ENCODE results near the gene ARHGAP45. TPM values are rescaled to one million over a fixed set of nuclear protein-coding genes. Genes with fewer than 3 reads are reported as not detected.

ARHGAP45 gene, protein sequence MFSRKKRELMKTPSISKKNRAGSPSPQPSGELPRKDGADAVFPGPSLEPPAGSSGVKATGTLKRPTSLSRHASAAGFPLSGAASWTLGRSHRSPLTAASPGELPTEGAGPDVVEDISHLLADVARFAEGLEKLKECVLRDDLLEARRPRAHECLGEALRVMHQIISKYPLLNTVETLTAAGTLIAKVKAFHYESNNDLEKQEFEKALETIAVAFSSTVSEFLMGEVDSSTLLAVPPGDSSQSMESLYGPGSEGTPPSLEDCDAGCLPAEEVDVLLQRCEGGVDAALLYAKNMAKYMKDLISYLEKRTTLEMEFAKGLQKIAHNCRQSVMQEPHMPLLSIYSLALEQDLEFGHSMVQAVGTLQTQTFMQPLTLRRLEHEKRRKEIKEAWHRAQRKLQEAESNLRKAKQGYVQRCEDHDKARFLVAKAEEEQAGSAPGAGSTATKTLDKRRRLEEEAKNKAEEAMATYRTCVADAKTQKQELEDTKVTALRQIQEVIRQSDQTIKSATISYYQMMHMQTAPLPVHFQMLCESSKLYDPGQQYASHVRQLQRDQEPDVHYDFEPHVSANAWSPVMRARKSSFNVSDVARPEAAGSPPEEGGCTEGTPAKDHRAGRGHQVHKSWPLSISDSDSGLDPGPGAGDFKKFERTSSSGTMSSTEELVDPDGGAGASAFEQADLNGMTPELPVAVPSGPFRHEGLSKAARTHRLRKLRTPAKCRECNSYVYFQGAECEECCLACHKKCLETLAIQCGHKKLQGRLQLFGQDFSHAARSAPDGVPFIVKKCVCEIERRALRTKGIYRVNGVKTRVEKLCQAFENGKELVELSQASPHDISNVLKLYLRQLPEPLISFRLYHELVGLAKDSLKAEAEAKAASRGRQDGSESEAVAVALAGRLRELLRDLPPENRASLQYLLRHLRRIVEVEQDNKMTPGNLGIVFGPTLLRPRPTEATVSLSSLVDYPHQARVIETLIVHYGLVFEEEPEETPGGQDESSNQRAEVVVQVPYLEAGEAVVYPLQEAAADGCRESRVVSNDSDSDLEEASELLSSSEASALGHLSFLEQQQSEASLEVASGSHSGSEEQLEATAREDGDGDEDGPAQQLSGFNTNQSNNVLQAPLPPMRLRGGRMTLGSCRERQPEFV
- total RNA-seq: 1.2 and 8.4 TPM in 2 replicates

DNA sequence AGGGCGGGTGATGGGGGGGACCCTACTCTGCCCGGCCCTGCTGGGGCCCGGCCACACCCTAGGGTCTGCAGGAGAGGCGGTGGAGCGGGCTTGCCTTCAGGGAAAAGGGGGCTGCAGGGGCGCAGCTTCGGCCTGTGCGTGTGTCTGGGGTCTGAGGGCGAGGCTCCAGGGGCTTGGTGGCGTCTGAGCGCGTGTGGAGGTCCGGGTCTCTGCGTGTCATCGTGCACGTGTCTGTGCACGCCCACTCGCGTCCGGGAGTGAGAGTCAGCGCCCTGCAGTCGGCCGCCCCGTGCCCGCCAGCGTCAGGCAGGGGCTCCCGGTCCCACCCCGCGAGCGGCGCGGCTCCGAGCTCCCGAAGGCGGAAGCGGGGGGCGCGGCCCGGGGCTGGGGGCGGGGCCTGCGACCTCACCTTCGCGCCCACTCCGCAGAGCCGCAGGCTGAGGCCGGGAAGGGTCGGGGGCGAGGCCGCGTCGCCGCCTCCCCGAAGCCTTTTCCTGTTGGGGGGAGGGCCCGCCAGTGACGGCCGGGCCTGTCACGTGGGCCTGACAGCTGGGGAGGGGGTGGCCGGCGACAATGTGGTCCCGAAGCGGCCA, at the start of gene ARHGAP45:
ARHGAP45 (plus strand) TSS at position 420 of the 593 bp plus-strand sequence. CDS start 239 bp downstream, outside the sequence.

DNA sequence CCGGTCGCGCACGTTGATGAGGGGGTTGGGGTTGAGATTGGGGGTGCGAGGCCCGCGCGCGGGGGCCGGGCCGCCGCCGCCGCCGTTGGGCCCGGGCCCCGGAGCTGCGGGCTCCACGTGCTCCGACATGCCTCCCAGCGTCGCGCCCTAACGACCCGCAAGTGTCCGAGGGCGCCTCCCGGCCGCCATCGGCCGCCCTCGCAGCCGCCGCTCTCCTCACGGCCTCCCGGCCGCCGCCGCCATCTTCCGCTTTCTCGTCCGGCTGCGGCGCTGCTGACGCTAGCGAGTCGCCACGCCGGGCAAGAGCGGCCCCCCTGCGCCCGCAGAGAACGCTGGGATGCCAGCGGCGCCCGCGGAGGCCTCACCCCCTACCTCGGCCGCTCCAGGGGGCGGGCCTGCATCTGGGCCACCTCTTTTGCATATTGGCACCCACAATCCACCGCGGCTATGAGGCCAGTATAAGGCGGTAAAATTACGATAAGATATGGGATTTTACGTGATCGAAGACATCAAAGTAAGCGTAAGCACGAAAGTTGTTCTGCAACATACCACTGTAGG, 46.0 kb upstream of the ARHGAP45 start, which contains the start of gene TMEM259:
TMEM259 (minus strand) TSS at position 256 of the 558 bp plus-strand sequence; CDS start at position 129, 127 bp downstream.

DNA sequence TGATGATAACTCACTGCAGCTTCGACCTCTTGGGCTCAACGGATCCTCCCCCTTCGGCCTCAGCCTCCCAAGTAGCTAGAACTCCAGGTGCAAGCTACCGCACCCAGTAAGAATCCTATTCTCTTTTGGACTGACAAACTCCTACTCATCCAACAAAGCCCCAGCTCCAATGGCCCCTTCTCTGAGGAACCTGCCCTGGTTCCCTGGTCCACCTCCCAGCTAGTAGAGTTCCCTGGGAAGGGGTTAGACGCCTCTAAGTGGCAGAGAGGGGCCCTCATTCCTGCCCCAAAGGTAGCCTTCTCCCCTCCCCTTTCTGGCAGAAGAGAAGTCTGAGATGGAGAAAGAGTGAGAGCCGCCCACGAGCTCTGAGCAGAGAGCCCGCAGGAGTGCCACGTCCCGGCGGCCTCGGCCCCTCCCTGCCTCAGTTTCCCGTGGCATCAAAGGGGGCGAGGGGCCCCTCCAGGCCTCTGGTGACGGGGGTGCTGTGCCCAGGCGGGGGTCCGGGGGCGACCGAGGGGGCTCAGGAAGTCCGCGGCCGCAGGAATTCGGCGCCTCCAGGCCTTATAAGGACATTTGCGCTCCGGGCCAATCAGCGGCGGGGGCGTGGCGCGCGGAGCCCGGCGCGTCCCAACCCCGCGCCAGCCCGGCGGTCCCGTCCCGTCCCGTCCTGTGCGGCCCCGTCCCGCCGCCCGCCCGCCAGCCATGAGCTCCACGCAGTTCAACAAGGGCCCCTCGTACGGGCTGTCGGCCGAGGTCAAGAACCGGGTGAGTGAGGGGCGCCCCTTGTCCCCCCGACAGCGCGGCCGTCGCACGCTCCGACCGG, 40.8 kb upstream of the ARHGAP45 start, which contains the start of gene CNN2:
CNN2 (plus strand) TSS at position 649 of the 823 bp plus-strand sequence; CDS start at position 703, 54 bp downstream.

DNA sequence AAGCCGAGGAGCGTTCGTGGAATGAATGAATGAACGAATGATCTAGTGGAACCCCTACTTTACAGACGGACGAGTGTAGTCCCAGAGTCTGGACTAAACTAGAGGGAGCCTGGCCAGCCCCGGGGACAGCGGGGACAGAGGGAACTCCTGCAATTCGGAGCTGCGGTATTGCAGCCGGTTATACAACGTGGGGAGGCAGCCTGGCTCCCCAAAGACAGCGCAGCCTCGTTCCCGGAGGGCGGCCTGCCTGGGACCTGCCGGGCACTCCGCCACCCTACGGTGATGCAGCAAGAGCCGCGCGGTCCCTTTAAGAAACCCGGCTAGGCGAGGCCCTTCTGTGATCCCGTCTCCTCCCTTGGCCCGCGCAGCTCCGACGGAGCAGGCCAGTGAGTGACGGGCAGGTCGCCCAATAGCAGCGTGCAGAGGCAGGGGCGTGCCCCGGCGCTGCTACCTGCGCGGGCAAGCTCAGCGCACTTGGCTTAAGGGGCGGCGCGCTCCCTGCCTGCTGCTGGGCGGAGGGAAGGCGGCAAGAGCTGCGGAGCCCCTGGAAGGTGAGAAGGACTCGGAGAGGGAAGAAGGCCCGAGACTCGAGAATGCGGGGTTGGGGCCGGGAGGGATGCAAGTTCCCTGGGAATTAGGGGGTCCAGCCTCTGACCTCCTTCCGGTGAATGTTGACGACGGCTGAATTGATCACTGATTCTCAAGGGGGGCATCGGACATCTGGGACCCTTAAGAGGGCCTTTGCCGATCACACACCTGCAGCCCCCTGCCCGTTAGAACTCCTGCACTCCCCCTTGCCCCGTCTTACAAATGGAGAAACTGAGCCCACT, 27.1 kb upstream of the ARHGAP45 start, which contains the start of gene ABCA7:
ABCA7 (plus strand) TSS at position 462 of the 830 bp plus-strand sequence. CDS start 1,255 bp downstream, outside the sequence.

DNA sequence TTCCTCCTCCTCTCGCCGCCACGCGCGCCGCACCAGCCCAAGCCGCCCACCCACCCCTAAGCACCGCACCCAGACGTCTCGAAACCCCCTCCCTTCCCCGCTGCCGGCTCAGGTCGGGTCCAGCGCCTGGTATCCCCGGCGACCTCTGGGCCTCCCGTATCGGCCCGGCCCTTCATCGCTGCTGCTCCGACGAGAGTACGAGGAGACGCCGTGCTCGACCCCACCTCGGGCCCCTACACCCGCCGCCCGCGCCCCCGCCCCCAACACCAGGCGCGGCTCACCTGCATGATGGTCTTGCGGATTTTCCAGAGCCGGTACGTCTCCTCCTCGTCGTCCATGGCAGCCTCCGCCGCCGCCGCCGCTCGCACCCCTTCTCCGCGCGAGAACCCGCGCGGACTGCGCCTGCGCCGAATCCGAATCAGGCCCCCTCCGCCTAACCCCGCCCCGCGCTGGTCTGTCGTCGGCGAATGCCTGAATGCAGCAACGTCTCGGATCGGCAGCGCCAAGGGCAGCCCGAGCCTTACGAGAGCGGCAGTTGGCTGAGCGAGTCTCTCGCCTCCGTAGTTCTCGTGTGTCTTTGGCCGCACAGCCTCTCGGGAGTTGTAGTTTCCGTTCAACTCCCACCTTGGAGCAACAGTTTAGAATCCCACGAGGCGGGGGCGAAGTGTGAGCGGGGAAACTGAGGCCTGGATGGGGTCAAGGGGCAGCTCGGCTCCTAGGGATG, 28.2 kb downstream of the ARHGAP45 start, which contains the start of gene POLR2E:
POLR2E (minus strand) TSS at position 398 of the 724 bp plus-strand sequence; CDS start at position 338, 60 bp downstream.

DNA sequence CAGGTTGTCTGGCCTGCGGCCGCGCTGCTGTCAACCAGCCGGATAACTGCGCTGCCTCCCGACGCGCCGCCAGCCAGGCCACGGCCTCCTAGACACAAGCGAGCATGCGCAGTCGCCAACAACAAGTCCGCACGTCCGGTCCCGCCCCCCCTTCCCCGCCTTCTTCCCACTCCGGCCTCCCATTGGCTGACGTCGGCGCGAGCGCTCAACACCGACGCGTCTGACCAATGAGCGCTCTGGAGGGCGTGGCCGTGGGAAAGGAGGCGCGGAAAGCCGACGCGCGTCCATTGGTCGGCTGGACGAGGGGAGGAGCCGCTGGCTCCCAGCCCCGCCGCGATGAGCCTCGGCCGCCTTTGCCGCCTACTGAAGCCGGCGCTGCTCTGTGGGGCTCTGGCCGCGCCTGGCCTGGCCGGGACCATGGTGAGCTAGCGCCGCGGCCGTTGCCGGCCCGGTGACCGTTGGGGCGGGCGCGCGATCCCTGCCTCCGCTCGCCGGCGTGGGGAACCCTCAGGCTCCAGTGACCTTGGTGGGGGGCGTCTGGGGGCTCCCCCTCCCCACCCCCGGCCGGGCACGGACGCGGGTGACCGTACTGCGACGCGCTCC, 36.8 kb downstream of the ARHGAP45 start, which contains the start of gene GPX4:
GPX4 (plus strand) TSS at position 287 of the 603 bp plus-strand sequence; CDS start at position 337, 50 bp downstream.

Small RNAs within 50 kb of the gene (small RNA-seq; reads per million reads assigned to genes)
- 20.5 reads per million, percentile 96 among the genes with 10 or more reads in this experiment for gene RNU6-2

Other genes with a start within 250 kb of the ARHGAP45 start
- under 0.01 TPM in 1 of 2 replicates, not detected in the other for gene PLPPR3, start 245.2 kb upstream of the ARHGAP45 start, total RNA-seq
- not detected in 2 replicates for gene AZU1, start 239.3 kb upstream of the ARHGAP45 start, total RNA-seq
- not detected in 2 replicates for gene PRTN3, start 226.2 kb upstream of the ARHGAP45 start, total RNA-seq
- not detected in 2 replicates for gene ELANE, start 214.9 kb upstream of the ARHGAP45 start, total RNA-seq
- gene CFD, start 207.5 kb upstream of the ARHGAP45 start, total RNA-seq: 1.3 and 1.6 TPM in 2 replicates
- 25.5 and 32.2 TPM in 2 replicates for gene MED16, start 174.0 kb upstream of the ARHGAP45 start, total RNA-seq
- gene RNU6-9, start 173.7 kb upstream of the ARHGAP45 start, total RNA-seq: not detected in 2 replicates
- 35.3 and 49.0 TPM in 2 replicates for gene R3HDM4, start 153.9 kb upstream of the ARHGAP45 start, total RNA-seq
- not detected in 2 replicates for gene KISS1R, start 149.8 kb upstream of the ARHGAP45 start, total RNA-seq
- 177 and 216 TPM in 2 replicates for gene ARID3A, start 141.1 kb upstream of the ARHGAP45 start, total RNA-seq
- 60.1 TPM in 2 replicates for gene WDR18, start 82.8 kb upstream of the ARHGAP45 start, total RNA-seq
- under 0.01 and 0.79 TPM in 2 replicates for gene GRIN3B, start 66.7 kb upstream of the ARHGAP45 start, total RNA-seq
- 79.3 and 114 TPM in 2 replicates for gene TMEM259, start 46.0 kb upstream of the ARHGAP45 start, total RNA-seq
- gene RNU6-2, start 45.6 kb upstream of the ARHGAP45 start, total RNA-seq: not detected in 2 replicates
- gene CNN2, start 40.6 kb upstream of the ARHGAP45 start, total RNA-seq: 33.0 and 118 TPM in 2 replicates
- 13.0 and 14.0 TPM in 2 replicates for gene ABCA7, start 27.1 kb upstream of the ARHGAP45 start, total RNA-seq
- gene POLR2E, start 28.2 kb downstream of the ARHGAP45 start, total RNA-seq: 55.0 and 196 TPM in 2 replicates
- gene GPX4, start 36.8 kb downstream of the ARHGAP45 start, total RNA-seq: 203 and 236 TPM in 2 replicates
- gene SBNO2, start 107.1 kb downstream of the ARHGAP45 start, total RNA-seq: 42.0 and 42.2 TPM in 2 replicates
- gene STK11, start 138.6 kb downstream of the ARHGAP45 start, total RNA-seq: 61.2 and 76.1 TPM in 2 replicates
- gene CBARP, start 170.8 kb downstream of the ARHGAP45 start, total RNA-seq: 1.6 and 3.5 TPM in 2 replicates
- 22.0 and 23.4 TPM in 2 replicates for gene ATP5F1D, start 174.6 kb downstream of the ARHGAP45 start, total RNA-seq
- 22.0 and 27.9 TPM in 2 replicates for gene MIDN, start 181.4 kb downstream of the ARHGAP45 start, total RNA-seq
- gene CIRBP, start 202.2 kb downstream of the ARHGAP45 start, total RNA-seq: 223 and 337 TPM in 2 replicates
- 22.0 and 46.3 TPM in 2 replicates for gene FAM174C, start 208.4 kb downstream of the ARHGAP45 start, total RNA-seq
- gene EFNA2, start 218.7 kb downstream of the ARHGAP45 start, total RNA-seq: 0.39 TPM in 1 of 2 replicates, not detected in the other